ENCODE results near the gene PRAC1. TPM values are rescaled to one million over a fixed set of nuclear protein-coding genes. Genes with fewer than 3 reads are reported as not detected.

Gene PRAC1
- total and polyA plus RNA-seq, 2 of the 8 experiments (the other 6 are each of a cell fraction or from before 2014, with no cell fraction given), result not detected

DNA sequence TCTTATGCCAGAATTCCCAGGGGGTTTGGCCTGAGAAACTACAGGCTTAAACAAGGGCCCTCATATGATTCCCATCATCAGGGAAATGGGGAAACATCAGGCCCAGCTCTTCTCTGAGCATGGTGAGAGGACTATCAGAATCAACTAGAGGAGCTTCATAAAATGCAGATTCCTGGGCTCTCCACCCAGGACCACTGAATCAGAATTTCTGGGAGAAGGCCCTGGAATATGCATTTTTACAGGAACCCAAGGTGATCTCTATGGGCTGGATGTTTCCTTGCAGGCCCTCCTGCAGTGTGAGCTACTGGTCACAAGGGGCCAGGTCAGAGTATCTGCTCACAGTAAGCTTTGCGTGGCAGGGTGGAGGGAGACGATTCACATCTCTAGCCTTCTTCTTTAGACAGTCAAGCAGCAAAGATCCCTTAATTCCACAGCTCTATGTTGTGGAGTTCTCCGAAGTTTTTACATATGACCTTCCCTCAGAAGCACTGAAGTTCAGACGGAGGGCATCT lies 45.0 kb upstream of the PRAC1 start (continued):
- TF ChIP-seq, protein P1, sequence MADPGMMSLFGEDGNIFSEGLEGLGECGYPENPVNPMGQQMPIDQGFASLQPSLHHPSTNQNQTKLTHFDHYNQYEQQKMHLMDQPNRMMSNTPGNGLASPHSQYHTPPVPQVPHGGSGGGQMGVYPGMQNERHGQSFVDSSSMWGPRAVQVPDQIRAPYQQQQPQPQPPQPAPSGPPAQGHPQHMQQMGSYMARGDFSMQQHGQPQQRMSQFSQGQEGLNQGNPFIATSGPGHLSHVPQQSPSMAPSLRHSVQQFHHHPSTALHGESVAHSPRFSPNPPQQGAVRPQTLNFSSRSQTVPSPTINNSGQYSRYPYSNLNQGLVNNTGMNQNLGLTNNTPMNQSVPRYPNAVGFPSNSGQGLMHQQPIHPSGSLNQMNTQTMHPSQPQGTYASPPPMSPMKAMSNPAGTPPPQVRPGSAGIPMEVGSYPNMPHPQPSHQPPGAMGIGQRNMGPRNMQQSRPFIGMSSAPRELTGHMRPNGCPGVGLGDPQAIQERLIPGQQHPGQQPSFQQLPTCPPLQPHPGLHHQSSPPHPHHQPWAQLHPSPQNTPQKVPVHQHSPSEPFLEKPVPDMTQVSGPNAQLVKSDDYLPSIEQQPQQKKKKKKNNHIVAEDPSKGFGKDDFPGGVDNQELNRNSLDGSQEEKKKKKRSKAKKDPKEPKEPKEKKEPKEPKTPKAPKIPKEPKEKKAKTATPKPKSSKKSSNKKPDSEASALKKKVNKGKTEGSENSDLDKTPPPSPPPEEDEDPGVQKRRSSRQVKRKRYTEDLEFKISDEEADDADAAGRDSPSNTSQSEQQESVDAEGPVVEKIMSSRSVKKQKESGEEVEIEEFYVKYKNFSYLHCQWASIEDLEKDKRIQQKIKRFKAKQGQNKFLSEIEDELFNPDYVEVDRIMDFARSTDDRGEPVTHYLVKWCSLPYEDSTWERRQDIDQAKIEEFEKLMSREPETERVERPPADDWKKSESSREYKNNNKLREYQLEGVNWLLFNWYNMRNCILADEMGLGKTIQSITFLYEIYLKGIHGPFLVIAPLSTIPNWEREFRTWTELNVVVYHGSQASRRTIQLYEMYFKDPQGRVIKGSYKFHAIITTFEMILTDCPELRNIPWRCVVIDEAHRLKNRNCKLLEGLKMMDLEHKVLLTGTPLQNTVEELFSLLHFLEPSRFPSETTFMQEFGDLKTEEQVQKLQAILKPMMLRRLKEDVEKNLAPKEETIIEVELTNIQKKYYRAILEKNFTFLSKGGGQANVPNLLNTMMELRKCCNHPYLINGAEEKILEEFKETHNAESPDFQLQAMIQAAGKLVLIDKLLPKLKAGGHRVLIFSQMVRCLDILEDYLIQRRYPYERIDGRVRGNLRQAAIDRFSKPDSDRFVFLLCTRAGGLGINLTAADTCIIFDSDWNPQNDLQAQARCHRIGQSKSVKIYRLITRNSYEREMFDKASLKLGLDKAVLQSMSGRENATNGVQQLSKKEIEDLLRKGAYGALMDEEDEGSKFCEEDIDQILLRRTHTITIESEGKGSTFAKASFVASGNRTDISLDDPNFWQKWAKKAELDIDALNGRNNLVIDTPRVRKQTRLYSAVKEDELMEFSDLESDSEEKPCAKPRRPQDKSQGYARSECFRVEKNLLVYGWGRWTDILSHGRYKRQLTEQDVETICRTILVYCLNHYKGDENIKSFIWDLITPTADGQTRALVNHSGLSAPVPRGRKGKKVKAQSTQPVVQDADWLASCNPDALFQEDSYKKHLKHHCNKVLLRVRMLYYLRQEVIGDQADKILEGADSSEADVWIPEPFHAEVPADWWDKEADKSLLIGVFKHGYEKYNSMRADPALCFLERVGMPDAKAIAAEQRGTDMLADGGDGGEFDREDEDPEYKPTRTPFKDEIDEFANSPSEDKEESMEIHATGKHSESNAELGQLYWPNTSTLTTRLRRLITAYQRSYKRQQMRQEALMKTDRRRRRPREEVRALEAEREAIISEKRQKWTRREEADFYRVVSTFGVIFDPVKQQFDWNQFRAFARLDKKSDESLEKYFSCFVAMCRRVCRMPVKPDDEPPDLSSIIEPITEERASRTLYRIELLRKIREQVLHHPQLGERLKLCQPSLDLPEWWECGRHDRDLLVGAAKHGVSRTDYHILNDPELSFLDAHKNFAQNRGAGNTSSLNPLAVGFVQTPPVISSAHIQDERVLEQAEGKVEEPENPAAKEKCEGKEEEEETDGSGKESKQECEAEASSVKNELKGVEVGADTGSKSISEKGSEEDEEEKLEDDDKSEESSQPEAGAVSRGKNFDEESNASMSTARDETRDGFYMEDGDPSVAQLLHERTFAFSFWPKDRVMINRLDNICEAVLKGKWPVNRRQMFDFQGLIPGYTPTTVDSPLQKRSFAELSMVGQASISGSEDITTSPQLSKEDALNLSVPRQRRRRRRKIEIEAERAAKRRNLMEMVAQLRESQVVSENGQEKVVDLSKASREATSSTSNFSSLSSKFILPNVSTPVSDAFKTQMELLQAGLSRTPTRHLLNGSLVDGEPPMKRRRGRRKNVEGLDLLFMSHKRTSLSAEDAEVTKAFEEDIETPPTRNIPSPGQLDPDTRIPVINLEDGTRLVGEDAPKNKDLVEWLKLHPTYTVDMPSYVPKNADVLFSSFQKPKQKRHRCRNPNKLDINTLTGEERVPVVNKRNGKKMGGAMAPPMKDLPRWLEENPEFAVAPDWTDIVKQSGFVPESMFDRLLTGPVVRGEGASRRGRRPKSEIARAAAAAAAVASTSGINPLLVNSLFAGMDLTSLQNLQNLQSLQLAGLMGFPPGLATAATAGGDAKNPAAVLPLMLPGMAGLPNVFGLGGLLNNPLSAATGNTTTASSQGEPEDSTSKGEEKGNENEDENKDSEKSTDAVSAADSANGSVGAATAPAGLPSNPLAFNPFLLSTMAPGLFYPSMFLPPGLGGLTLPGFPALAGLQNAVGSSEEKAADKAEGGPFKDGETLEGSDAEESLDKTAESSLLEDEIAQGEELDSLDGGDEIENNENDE (IDR thresholded peaks at IDR 0.05; ENCODE audit: insufficient replicate concordance, low read length), result no peak
- TF ChIP-seq, protein P2, sequence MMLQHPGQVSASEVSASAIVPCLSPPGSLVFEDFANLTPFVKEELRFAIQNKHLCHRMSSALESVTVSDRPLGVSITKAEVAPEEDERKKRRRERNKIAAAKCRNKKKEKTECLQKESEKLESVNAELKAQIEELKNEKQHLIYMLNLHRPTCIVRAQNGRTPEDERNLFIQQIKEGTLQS (IDR thresholded peaks at IDR 0.05; ENCODE audit: insufficient read depth, low read depth, low read length), result 0 out of 2 replicates have a peak, but pooled peaks have one; percentile 28
